ENCODE measurements around the gene APLP2. TPM values are rescaled to one million over a fixed set of nuclear protein-coding genes. Genes with fewer than 3 reads are reported as not detected.

APLP2 gene
- total and polyA plus RNA-seq, 9 of the 15 experiments (the other 6 are each of a cell fraction or from before 2014, with no cell fraction given), result 17.4 to 164 (median 118) TPM

- TF ChIP-seq THRAP3 (IDR thresholded peaks at IDR 0.05; ENCODE audit: borderline replicate concordance), result no peak
- TF ChIP-seq ZNF174 (CRISPR knock-in tag; IDR thresholded peaks at IDR 0.05), result no peak
- TF ChIP-seq THAP7 (CRISPR knock-in tag; IDR thresholded peaks at IDR 0.05), result no peak
- no peak for TF ChIP-seq PRMT5 (CRISPR knock-in tag; IDR thresholded peaks at IDR 0.05)
- TF ChIP-seq ATF6 (CRISPR knock-in tag; IDR thresholded peaks at IDR 0.05), result no peak
- TF ChIP-seq FUS (optimal IDR thresholded peaks at IDR 0.05; ENCODE audit: low read depth, low read length), result no peak
These were observed 1.1 kb downstream of the APLP2 start (continued) for GRCh38 chr11:130070846-130071200.

- POLR2A ChIA-PET, result interaction anchor here (0.6 to 3.2 kb wide), 22 partner anchors 10 to 150 kb away, joined by 3 to 35 read pairs (median 4); partner anchors contain the start of gene PRDM10
- peaks cover 11% of the 10 kb centered on the region for H4K20me1 ChIP-seq (replicated peaks; ENCODE audit: control insufficient read depth, insufficient read depth, low read length)
- peaks cover 3% of the 10 kb centered on the region; the same call in 1 of the 3 replicates for H3K36me3 ChIP-seq (ENCODE audit: control insufficient read depth, insufficient read depth, low read length)
- DNase-seq (ENCODE audit: extremely low read depth in 1 of 4, low spot score in 3 of 4) (peak in 2 of 4 experiments; percentile 38 to 47), FAIRE-seq (peak; percentile 19), ATAC-seq (peak; percentile 10)
- no peak overlapping the region for H2AFZ ChIP-seq (ENCODE audit: low read depth, low read length)
- peaks cover 12 to 21% of the 10 kb centered on the region in 2 experiments; a peak in 4 of 5 replicates for H3K4me1 ChIP-seq (replicated peaks in 1 of 2; ENCODE audit: control insufficient read depth in 2 of 2, insufficient read depth in 2 of 2, low read length in 2 of 2)
- in situ Hi-C loops (cut with MboI), result no loop called here
- WGBS (ENCODE audit: insufficient coverage, low coverage, missing lambda C conversion rate), result 3% methylated on average over 11 of the region's 11 CpGs
- TSS peak; percentile 60 for BruUV-seq (replicated peaks)
- peaks cover 63% of the 10 kb centered on the region for H3K79me2 ChIP-seq (ENCODE audit: control insufficient read depth, insufficient read depth, low read length)
- H3K4me2 ChIP-seq (ENCODE audit: insufficient read depth, low read length), result peak overlapping the region; percentile 77
- CTCF ChIA-PET (ENCODE audit: low intra/inter-chr PET ratio), result interaction anchor here (0.6 kb wide), 1 partner anchor 92 kb away, joined by 3 read pairs; no protein-coding TSS in a partner anchor
- no peaks in the 10 kb centered on the region for H3K9me1 ChIP-seq (ENCODE audit: control insufficient read depth, insufficient read depth, low read length)
- H3K9me3 ChIP-seq (replicated peaks; ENCODE audit: control insufficient read depth, insufficient read depth, low read depth, low read length), result no peaks in the 10 kb centered on the region
- no peaks in the 10 kb centered on the region for H3K27me3 ChIP-seq (ENCODE audit: control insufficient read depth in 2 of 2, insufficient read depth in 2 of 2, low read length in 2 of 2)
- peak overlapping the region; percentile 90; the same call in 2 of the 3 replicates for H3K27ac ChIP-seq (ENCODE audit: extremely low read depth, low read depth, low read length)
- peak overlapping the region; percentile 78 for H3K4me3 ChIP-seq
- peak overlapping the region in 1 of 2 experiments; percentile 55; a peak in 2 of 4 replicates for H3K9ac ChIP-seq (ENCODE audit: insufficient read depth in 1 of 2, low read depth in 2 of 2, low read length in 2 of 2)
- intact Hi-C loops (cut with micrococcal nuclease), result no loop called here
- TF ChIP-seq YY1 (IDR thresholded peaks at IDR 0.05; ENCODE audit: borderline replicate concordance in 1 of 3, control insufficient read depth in 1 of 3, extremely low read depth in 1 of 3, insufficient read depth in 3 of 3, insufficient read length in 1 of 3, insufficient replicate concordance in 2 of 3, low read depth in 1 of 3, low read length in 2 of 3) (no peak), SOX6 (IDR thresholded peaks at IDR 0.05) (peak; percentile 46), C11orf30 (IDR thresholded peaks at IDR 0.05; ENCODE audit: low read depth) (peak; percentile 75), ZBTB26 (CRISPR knock-in tag; IDR thresholded peaks at IDR 0.05) (no peak), PREB (CRISPR knock-in tag; IDR thresholded peaks at IDR 0.05) (0 out of 2 replicates have a peak, but pooled peaks have one; percentile 75), HMBOX1 (IDR thresholded peaks at IDR 0.05) (peak; percentile 53; the same call in 1 of the 2 replicates), ZNF316 (IDR thresholded peaks at IDR 0.05) (peak; percentile 91), NFE2 (IDR thresholded peaks at IDR 0.05; ENCODE audit: low read depth) (peak; percentile 26; the same call in 1 of the 2 replicates), ZBTB1 (CRISPR knock-in tag; IDR thresholded peaks at IDR 0.05; ENCODE audit: borderline replicate concordance, low read depth) (no peak)
These were observed 1.6 kb downstream of the APLP2 start for GRCh38 chr11:130071211-130071712.
